Adrenal gland (tissue), 5 donors: ENCODE results near the gene ZFYVE1.

ENCODE experiments used
- POLR2A ChIP-seq, 2 donors: fragments of 450-650 bp; IDR thresholded peaks; one replicate each; pipeline ENCODE4 v1.6.1; 2017; ENCODE audit warnings: antibody characterized with exemption in 2 of 2, mild to moderate bottlenecking in 2 of 2, moderate library complexity in 1 of 2
- TF ChIP-seq, protein P1 (sequence below), 6 experiments: fragments of 450-650 bp in 4 of 6; fragments of 200-600 bp in 2 of 6; sonication (generic) in 1 of 6; IDR thresholded peaks; 1 replicate in 5 of 6; 2 replicates in 1 of 6; pipeline versions ENCODE4 v1.5.1 to v1.8.0; 2016 to 2021; ENCODE audit warnings: antibody characterized with exemption in 6 of 6, mild to moderate bottlenecking in 2 of 6, moderate library complexity in 1 of 6
- donor health status: DM: no; HTN: no; CAD: no.

- TF ChIP-seq, protein P1, sequence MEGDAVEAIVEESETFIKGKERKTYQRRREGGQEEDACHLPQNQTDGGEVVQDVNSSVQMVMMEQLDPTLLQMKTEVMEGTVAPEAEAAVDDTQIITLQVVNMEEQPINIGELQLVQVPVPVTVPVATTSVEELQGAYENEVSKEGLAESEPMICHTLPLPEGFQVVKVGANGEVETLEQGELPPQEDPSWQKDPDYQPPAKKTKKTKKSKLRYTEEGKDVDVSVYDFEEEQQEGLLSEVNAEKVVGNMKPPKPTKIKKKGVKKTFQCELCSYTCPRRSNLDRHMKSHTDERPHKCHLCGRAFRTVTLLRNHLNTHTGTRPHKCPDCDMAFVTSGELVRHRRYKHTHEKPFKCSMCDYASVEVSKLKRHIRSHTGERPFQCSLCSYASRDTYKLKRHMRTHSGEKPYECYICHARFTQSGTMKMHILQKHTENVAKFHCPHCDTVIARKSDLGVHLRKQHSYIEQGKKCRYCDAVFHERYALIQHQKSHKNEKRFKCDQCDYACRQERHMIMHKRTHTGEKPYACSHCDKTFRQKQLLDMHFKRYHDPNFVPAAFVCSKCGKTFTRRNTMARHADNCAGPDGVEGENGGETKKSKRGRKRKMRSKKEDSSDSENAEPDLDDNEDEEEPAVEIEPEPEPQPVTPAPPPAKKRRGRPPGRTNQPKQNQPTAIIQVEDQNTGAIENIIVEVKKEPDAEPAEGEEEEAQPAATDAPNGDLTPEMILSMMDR (IDR thresholded peaks at IDR 0.05), result no peak
- TF ChIP-seq POLR2A (IDR thresholded peaks at IDR 0.05), result no peak
These were observed 562 bp downstream of the ZFYVE1 start for GRCh38 chr14:73026243-73026844.
